NCI-H774 (cell line): ENCODE data around the gene WWTR1.

Experiments
- DNase-seq: peaks from one replicate; lab custom pipeline; 2025; lab: John Stamatoyannopoulos, UW

Gene WWTR1

DNA sequence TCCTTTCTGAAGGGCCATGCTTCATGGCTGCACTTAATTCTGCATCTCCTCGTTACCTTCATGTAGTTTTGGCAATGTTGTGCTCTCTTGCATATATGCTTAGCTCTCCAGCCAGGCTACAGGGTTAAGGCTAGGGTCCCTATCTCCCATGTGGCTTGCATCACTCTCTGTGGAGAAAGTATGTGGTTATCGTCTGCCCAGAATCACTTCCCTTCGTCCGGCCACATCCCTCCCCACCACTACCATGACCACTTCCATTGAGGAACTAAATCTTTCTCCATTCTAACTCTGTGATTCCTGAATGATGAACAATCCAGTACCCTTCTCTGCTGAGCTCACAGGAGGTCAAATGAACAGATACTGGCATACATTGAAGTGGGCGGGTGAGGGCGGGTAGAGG, 34.0 kb downstream of the WWTR1 start:
- no peak for DNase-seq

DNA sequence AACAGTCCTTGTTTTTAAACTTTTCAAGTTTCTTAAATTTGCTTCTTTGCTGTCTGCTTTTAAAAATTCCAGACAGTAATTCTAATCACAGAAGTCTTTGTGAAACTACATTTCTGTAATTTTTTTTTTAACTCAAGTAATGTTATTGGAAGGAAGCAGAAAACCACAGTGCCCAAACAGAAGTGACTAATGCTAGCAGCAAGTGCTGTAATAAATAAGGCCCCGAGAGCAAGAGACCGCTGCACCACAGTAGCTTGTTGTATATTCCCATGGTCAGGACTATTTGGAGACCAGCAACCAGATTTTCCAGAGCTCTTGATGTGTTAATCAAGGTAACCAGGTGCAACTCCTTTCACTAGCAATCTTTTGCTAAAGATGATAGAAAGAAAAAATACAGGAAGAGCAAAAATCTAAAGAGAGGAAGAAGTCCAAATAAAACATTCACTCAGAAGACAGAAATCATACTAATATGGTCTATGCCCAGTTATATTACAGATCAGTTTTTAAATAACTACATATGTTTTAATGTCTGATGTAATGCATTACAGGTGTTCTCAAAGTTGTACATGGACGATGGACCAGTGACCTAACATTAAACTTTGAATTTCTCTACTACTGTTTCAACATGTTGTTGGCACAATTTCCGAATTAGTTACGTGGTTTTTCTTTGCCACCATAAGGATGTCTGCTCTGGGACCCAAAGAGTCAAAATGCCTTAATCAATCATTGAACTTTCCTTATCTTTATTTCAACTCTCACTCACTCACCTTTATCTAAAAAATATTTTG, 36.4 kb downstream of the WWTR1 start:
- DNase-seq, result no peak

DNA sequence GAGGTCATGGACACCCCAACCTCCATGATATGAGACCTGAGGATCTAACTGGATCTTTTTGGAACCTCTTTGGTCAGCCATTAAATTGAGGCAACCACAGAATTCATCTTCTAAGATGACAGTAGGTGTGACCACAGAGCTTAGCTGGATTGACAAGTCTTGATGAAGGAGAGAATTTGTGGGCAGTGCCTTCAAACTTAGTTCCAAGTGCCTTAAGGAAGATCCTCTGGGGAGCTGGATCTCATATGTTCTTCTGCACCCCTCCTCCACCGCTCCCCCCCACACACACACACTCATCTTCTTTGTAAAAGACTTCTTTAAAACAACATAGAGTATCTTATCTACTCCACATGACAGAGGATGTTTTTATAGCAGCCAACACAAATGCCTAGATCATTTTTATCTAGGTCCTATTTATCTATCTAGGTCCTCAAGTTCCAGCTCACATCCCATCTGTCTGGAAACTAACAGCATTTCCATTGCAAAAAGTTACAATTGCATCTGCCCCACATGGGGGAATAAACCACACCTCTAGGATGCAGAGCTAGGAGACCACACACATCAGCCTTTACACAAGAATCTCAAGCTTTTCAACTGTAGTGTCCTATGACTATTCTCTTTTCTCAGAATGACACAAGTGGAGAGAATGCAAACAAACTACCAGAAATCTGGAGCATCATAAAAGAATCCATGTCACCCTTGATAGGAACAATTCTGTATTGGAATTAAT, 37.4 kb downstream of the WWTR1 start:
- DNase-seq, result no peak

DNA sequence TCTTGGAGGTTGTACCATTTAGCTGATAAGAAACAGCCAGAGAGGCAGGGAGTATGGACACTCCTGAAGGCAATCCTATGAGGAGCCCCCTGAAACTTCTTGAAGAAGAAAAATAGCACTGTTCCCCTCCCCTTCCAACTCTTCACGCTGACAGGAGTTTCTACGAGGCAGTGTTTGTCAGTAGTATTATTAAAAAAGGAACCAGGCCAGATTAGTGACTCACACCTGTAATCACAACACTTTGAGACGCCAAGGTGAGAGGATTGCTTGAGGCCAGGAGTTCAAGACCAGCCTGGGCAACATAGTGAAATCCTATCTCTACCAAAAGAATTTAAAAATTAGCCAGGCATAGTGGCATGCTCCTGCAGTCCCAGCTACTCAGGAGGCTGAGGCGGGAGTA, 38.7 kb downstream of the WWTR1 start:
- no peak for DNase-seq

DNA sequence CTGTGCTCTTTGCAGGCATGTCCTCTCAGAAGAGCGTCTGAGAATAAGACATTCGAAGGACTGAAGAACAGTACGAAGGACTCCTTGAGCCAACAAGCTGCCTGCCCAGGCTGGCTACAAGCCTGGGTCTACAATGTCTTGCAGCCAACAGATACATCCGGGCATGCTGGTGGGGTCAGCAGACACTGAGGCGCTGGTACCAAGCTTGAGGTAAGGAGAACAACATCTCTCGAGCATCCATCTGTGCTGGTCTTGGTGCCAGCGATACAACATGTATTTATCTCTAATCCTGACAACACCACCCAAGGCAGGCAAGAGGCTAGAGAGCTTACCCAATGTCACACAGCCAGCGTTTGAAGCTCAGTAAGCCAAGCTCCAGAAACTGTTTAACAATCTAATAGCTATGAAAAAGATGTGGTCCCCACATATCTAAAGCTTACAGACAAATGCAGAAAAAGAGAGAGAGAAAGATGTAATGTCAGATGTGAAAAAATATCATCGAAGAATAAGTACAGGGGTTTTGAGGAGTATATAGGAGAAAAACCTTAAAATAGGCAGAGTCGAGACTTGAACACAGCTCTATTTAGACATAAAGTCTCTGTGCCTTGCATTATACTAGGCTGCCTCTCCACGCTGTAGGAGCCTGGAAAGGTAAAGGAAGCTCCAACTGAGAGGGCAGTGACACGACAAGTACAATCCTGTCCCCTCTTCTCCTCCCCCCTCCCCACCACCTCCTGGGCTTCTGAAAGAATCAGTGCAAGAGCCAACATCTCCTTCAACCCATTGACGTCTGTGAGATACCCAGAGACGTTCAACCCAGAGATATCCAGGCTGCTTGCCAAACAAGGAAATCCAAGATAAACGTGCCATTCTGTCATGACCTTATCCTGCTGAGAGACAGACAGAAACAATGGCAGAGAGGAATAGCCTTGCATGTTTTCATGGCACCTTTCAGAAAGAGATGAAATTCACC, 39.4 kb downstream of the WWTR1 start:
- DNase-seq, result no peak

DNA sequence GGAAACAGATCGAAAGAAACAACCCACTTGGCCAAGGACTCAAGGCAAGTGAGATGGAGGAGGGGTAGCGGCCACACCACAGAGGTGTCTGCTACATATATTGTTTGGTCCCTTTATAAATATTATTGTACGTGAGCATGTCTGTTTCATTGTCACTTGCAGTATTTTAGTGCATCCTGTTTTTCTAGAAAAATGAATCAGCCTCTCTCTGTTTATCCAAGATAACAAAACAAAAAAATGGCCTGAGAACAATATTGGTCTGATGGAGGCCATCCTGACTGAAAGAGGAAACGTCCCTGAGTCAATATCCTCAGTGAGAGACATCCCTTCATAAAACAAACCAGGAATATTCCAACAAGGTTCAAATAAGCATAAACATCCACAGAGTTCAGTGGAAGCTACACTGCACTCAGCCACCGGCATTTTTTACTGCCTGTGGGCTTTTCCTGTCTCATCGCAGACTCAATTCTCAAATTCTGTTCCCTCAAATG, 42.0 kb downstream of the WWTR1 start:
- DNase-seq, result no peak

DNA sequence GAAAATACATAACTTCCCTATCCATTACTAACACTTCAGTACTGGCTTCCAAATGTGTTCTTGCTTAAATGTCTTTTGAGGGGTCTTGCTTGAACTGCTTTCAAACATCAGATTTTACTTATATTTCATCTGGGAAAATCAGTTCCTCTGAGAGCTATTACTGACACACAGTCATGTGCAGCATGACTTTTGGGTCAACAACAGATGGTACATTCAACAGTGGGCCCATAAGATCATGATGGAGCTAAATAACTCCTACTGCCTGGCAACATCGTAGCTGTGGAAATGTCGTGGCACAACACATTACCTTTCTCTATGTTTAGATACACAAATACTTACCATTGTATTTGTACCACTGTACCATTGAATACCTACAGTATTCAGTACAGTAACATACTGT, 43.8 kb downstream of the WWTR1 start:
- no peak for DNase-seq

DNA sequence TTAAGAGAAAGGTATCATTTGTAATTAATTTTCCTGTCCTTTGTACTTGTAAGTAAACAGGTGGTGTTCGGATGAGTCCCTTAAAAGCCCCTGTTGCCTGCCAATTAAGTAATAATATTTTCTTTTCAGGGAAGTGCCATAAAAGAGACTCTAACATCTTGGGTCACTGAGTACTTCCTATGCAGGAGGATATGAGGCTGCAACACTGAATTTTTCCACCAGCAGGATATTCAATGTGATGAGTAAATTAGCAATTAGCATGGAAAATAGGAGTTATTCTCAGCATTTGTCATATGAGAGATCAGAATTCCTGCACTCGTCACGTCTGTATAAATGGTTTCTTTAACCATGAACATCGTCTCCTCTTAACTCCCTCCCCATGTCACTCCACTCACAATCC, 45.4 kb downstream of the WWTR1 start:
- no peak for DNase-seq

DNA sequence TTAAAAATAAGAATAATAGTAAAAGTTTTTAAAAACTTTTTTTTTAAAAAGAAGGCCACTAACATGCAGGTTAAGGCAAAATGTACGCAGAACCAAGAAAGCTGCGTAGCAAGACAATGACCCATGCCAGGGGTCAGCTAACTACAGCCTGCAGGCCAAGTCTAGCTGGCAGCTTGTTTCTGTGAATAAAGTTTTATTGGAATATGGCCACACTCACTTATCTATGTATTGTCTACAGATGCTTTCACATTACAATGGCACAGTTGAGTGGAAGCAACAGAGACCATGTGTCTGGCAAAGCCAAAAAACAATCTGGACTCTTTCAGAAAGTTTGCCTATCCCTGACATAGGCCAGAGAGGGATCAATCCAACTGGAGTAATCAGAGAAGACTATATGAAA, 46.7 kb downstream of the WWTR1 start:
- no peak for DNase-seq

DNA sequence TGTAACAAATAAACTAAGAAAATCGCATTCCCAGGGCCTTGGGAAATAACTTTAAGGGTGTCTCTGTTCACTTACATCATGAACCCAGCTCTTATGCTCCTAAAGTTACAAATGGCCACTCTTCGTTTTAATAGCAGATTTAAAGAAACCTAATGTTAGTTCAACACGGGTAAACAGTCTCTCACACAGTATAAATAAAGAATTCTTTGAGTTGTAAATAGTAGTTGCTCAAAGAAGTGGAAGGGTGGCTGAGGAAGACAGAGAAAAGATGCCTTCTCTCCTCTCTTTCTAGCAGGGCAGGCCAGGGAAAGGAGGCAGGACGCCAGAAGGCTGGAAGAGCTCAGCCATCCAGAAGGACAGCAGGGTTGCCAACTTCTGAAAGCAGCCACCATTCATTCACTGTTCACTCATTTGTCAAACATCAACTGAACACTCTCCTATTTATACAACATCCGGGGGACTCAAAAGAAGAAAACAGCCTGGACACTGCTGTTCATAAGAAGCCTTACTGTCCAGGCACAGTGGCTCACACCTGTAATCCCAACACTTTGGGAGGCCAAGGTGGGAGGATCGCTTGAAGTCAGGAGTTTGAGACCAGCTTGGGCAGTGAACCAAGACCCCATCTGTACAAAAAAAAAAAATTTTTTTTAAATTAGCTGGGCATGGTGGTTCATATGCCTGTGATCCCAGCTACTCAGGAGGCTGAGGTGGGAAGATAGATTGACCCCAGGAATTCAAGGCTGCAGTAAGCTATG, 47.3 kb downstream of the WWTR1 start:
- DNase-seq, result no peak

DNA sequence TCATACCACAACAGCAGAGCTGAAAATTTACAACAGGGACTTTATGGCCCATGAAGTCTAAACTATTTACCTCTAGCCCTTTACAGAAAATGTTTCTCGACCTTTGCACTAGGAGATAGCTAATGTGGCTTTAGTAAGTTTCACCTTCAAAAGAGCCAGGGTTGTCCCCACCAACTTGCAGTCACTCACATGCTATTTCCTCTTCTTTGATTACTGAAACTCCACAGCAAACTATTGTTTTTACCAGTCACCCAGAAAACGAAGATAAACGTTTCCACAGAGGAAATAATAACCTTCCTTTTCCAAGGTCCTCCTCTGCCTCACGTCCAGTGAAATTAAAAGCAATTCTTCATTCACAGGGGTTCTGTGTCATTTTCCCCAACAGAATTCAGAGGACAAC, 48.2 kb downstream of the WWTR1 start:
- DNase-seq, result no peak

DNA sequence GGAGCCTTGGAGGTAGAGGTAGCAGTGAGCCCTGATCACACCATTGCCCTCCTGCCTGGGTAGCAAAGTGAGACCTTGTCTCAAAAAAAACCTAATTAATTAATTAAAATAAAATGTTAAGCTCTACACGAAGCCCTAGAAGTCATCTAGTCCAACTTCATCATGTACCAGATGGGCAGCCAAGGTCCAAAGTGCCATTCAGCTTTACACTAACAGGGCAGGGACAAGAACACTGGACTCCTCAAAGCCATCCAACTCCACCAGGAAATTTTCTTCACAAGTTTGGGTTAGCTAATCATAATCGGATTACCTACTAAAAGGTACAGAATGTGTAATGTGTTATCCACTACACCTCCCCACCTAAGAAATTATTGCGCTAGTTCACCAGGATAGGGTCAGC, 48.8 kb downstream of the WWTR1 start:
- no peak for DNase-seq

DNA sequence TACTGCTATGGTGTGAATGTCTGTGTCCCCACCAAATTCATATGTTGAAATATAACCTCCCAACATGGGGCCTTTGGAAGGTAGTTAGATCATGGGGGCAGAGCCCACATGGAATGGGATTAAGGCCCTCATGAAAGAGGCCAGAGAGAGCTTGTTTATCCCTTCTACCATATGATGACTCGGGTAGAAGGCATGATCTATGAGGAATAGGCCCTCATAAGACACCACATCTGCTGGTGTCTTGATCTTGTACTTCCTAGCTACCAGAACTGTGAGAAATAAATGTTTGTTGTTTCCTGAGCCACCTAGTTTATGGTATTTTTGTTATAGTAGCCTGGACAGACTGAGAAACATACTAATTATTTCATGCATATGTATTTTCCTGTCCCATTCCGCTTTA, 51.9 kb downstream of the WWTR1 start:
- DNase-seq, result no peak

DNA sequence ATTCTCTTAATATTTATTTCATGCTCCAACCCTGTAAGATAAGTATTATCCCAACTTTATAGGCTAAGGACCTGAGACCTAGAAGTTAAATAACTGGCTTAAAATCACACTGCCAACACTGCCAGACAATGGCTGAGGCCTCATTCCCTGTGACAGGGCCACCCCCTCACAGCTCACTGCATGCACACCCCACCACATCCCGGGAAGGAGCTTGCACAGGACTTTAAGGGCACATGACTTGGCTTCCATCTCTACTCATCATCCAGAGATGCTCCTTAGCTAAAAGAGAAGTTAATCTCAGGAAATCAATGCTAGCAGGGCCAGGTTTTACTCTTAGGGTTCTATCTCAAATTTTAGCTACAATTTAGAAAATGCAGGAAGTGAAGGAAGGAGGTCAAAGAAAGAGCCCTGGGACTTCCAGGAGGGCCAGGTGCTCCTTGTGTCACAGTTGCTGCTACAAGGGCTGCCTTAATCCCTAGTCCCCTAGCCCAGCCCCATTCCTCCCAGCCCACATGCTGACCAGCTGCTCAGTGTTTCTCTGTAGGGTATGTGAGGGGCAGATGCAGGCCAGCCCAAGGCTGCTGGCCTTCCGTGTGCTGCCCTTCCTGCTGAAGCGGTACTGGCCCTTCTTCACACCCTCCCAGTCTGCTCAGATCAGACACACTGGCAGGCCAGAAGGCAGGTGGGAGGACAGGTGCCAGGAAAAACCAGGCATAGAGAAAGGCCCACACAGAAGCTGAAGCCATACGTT, 53.5 kb downstream of the WWTR1 start:
- DNase-seq, result no peak

DNA sequence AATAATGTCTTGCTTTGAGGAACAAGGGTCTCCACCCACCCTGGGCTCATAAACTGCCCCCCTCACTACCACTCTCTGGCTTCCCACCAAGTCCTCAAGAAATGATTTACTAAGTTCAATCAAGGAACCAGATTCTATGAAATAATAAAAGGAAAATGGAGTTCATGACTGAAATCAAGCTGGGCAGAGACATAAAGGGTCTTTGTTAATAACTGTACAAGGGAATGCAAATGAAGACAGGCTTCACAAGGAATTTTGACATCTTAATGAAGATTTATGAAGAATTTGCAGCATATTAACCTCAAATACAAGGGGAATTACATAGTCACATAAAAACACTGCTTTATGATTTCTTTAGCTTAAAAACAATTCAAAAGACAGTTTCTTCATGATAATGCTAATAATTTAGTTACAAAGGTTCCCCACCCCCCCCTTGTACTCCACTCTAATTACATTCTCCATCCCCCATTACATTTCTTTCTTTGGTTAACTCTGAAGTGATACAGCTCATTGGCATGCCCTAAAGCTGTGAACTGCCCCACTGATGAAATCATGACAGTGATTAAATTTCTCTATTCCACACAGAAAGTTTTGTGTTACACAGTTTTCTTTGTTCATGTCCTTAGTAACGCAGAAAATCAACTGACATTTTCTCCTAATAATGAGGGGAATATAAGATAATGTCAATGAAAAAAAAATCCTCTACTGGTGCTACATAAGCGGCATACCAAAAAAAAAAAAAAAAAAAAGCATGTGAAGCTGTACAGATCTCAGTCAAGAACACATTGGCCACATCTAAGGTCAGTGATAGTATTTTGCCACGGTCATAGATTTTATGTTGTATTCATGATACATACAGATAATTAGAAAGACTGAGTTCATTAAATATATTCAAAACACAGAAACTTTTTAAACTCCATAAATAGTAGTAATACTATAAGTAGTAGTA, 54.4 kb downstream of the WWTR1 start:
- DNase-seq, result no peak

DNA sequence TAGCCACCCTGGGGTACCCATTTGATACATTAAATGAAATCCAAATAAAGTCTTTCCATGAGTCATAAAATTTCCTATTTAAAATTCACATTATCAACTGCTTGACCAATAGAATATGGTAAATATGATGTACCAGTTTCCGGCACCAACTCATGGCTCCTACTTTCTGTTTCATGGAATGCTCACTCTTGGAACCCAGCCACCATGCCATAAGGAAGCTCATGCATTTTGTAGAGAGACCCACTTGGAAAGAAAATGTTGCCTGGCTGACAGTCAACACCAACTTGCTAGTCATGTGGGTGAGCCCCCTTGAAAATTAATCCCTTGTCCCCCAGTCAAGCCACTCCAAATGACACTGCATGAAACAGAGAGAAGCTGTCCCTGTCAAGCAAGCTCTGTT, 57.2 kb downstream of the WWTR1 start:
- no peak for DNase-seq

DNA sequence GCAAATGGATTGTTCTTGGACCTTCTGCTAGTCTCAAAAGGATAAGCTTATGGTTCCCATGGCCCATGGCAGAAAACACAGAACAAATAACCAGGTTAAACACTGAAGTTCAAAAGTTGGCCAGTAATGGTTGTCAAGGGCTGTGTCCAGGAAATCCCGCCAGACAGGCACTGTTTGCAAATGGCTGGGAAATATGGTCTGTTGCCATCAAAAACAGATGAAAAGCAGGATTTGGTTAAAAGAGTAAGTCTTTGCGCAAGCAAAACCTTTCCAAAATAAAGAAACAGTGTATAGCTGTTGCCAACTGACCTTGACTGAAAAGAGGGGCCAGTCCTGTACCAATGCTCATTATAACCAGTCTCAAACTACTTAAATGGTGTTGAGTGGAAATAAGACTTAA, 58.6 kb downstream of the WWTR1 start:
- no peak for DNase-seq

DNA sequence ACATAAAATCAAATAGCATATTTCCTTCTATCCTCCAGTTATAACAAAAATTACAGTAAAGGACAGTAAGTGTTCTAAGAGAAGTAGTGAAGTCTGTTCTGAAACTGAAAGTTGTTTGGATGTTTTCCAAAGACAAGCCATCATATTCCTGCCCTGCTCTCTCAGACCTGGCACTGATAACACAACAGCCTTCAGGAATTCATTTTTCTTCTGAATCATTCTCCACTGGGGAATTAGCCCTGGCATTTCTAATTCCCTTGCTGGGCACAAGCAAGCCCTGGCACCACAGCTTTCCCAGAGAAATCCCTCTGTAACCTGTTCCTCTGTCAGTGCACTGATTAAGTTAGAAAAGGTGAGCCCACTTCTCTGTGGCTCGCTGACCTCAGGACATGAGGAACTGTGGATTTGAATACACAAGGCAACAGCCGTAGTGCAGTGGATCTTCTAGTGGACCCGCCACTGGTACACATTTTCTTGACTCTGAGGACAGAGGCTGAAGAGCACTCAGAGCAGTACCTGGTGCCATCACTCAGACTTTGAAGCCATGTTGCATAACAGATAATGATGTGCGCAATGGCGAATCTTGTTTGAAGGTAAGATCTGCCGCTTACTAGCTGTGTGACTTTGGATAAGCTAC, 61.6 kb downstream of the WWTR1 start:
- no peak for DNase-seq
